K562 (cell line): Measurements from ENCODE around the gene CDNF. TPM values are rescaled to one million over a fixed set of nuclear protein-coding genes. Genes with fewer than 3 reads are reported as not detected.

ENCODE experiments used
- ATAC-seq: fragments of 200-7000 bp; cut with Tn5 transposase; 3 replicates; pipeline ENCODE4 v1.9.1; 2020; ENCODE audit warnings: moderate library complexity
- BruUV-seq: library from RNA; stranded (reverse); fragments of 400-500 nt; replicated peaks from 2 replicates; lab custom pipeline; 2021; lab: Mats Ljungman, UMichigan
- CTCF ChIA-PET: fragments of 300-600 bp; formaldehyde crosslinking; extraction: SDS; loops from one replicate; lab custom pipeline; 2021; ENCODE audit warnings: low intra/inter-chr PET ratio; lab: Yijun Ruan, JAX
- POLR2A ChIA-PET: fragments of 300-600, 350-650 bp; sonication (Branson Sonifier 250); formaldehyde crosslinking; extraction: SDS; loops from one replicate; lab custom pipeline; 2021; ENCODE audit warnings: antibody characterized with exemption, inconsistent platforms; lab: Yijun Ruan, JAX
- DNase-seq, 4 experiments: peaks; one replicate each; pipeline versions ENCODE4 v3.0.0 to v3.0.0-alpha.2; 2011 to 2018; ENCODE audit warnings: low spot score in 3 of 4, mixed read lengths in 3 of 4; ENCODE audit errors: extremely low read depth in 1 of 4
- FAIRE-seq: peaks from 2 replicates; lab custom pipeline; 2011; peaks lifted over from hg19 to GRCh38; lab: Jason Lieb, UNC
- H2AFZ ChIP-seq: 2 replicates; pipeline ENCODE4 v1.6.0; 2011; ENCODE audit warnings: low read depth, low read length, control low read depth, inconsistent platforms
- H3K27ac ChIP-seq: fragments of 200-600 bp; 3 replicates; pipeline ENCODE4 v1.8.0; 2011; ENCODE audit warnings: low read depth, mild to moderate bottlenecking, control low read depth, inconsistent platforms, low read length, moderate library complexity, mixed read lengths; ENCODE audit errors: extremely low read depth
- H3K27me3 ChIP-seq, 2 experiments: fragments of 300-600 bp in 1 of 2; 2 replicates in 1 of 2; 3 replicates in 1 of 2; pipeline versions ENCODE4 v1.6.0 to v1.8.0; 2011; ENCODE audit warnings: inconsistent platforms in 2 of 2, low read length in 2 of 2, mild to moderate bottlenecking in 1 of 2, mixed read lengths in 1 of 2, moderate library complexity in 1 of 2; ENCODE audit not compliant: control insufficient read depth in 2 of 2, insufficient read depth in 2 of 2
- H3K36me3 ChIP-seq: fragments of 300-600 bp; 3 replicates; pipeline ENCODE4 v1.8.0; 2011; ENCODE audit warnings: mild to moderate bottlenecking, low read length, inconsistent platforms; ENCODE audit not compliant: control insufficient read depth, insufficient read depth
- H3K4me1 ChIP-seq, 2 experiments: fragments of 200-600 bp in 1 of 2; replicated peaks in 1 of 2; 2 replicates in 1 of 2; 3 replicates in 1 of 2; pipeline versions ENCODE4 v1.5.1 to v1.8.0; 2011; ENCODE audit warnings: inconsistent platforms in 2 of 2, low read length in 2 of 2, mild to moderate bottlenecking in 1 of 2, mixed read lengths in 1 of 2, moderate library complexity in 1 of 2; ENCODE audit not compliant: control insufficient read depth in 2 of 2, insufficient read depth in 2 of 2
- H3K4me2 ChIP-seq: 2 replicates; pipeline ENCODE4 v1.6.1; 2011; ENCODE audit warnings: low read length, control low read depth, inconsistent platforms, mixed read lengths; ENCODE audit not compliant: insufficient read depth
- H3K4me3 ChIP-seq: fragments of 200-600 bp; sonication (generic), shearing (Covaris generic); 2 replicates; pipeline ENCODE4 v1.5.1; 2016; ENCODE audit warnings: control low read depth, inconsistent platforms
- H3K79me2 ChIP-seq: fragments of 200-600 bp; 3 replicates; pipeline ENCODE4 v1.8.0; 2011; ENCODE audit warnings: low read length, inconsistent platforms; ENCODE audit not compliant: control insufficient read depth, insufficient read depth
- H3K9ac ChIP-seq, 2 experiments: 2 replicates each; pipeline versions ENCODE4 v1.6.0 to v1.6.1; 2011; ENCODE audit warnings: low read depth in 2 of 2, low read length in 2 of 2, control low read depth in 1 of 2, inconsistent platforms in 1 of 2, mild to moderate bottlenecking in 1 of 2, mixed read lengths in 1 of 2; ENCODE audit not compliant: insufficient read depth in 1 of 2
- H3K9me1 ChIP-seq: one replicate; pipeline ENCODE4 v1.6.0; 2011; ENCODE audit warnings: inconsistent platforms, mild to moderate bottlenecking, low read length, moderate library complexity; ENCODE audit not compliant: control insufficient read depth, insufficient read depth
- H3K9me3 ChIP-seq: replicated peaks from 2 replicates; pipeline ENCODE4 v1.5.1; 2011; ENCODE audit warnings: low read depth, low read length, inconsistent platforms; ENCODE audit not compliant: control insufficient read depth, insufficient read depth
- H4K20me1 ChIP-seq: replicated peaks from 2 replicates; pipeline ENCODE4 v1.6.1; 2011; ENCODE audit warnings: low read length, inconsistent platforms, mixed read lengths; ENCODE audit not compliant: control insufficient read depth, insufficient read depth
- RAD51 ChIP-seq: fragments of 450-650 bp; IDR thresholded peaks from 2 replicates; pipeline ENCODE4 v1.7.1; 2016; ENCODE audit warnings: low read depth, mild to moderate bottlenecking, borderline replicate concordance
- TFE3 ChIP-seq: fragments of 450-650 bp; formaldehyde crosslinking; IDR thresholded peaks from 2 replicates; pipeline ENCODE4 v1.4.0; 2020; ENCODE audit warnings: mild to moderate bottlenecking, mixed read lengths
- USF1 ChIP-seq: sonication (generic); formaldehyde crosslinking; IDR thresholded peaks from 2 replicates; pipeline ENCODE4 v1.9.0; 2022; ENCODE audit warnings: mild to moderate bottlenecking, missing genetic modification reagents
- ZBTB40 ChIP-seq, 2 experiments: fragments of 450-650 bp in 1 of 2; sonication (generic) in 1 of 2; formaldehyde crosslinking in 1 of 2; IDR thresholded peaks; 2 replicates each; pipeline versions ENCODE4 v1.7.1 to v1.9.0; 2016 to 2022; ENCODE audit warnings: inconsistent platforms in 1 of 2, mild to moderate bottlenecking in 1 of 2, missing genetic modification reagents in 1 of 2
- WGBS: fragments of 100-300 bp; shearing (Covaris generic); methylation state at CpG from one replicate; pipeline ENCODE4 v1.1.6; 2016; ENCODE audit warnings: low coverage, mixed read lengths; ENCODE audit not compliant: insufficient coverage; ENCODE audit errors: missing lambda C conversion rate; 5-methylcytosine and 5-hydroxymethylcytosine counted together
- in situ Hi-C: fragments of 300-500 bp; cut with MboI; formaldehyde crosslinking; loops from 4 replicates; pipeline ENCODE4 v1.15.0; 2018; ENCODE audit warnings: inconsistent platforms, mixed read lengths
- intact Hi-C: fragments of 100-400 bp; cut with micrococcal nuclease; formaldehyde crosslinking; loops from 2 replicates; pipeline ENCODE4 v1.14.2; 2022
- polyA plus RNA-seq, 8 experiments: library from polyadenylated mRNA; depleted of rRNA in 4 of 8; stranded (reverse) in 5 of 8; unstranded in 3 of 8; fragments of >200 nt; fragmentation: Nextera tagmentation in 2 of 8; fragmentation: Illumina TruSeq in 1 of 8; extraction: Ambion mirVana in 2 of 8; extraction: Trizol in 1 of 8; gene quantifications; 2 replicates each; pipeline versions ENCODE4 v1.2.1 to v1.2.3, GENCODE V29; 2011 to 2014; ENCODE audit warnings: inconsistent platforms in 1 of 8, missing spikeins in 1 of 8
- total RNA-seq, 7 experiments: library from RNA; depleted of rRNA in 6 of 7; stranded (reverse); fragments of >200 nt in 6 of 7; fragmentation: Illumina TruSeq in 2 of 7; extraction: Trizol in 2 of 7; gene quantifications; 2 replicates each; pipeline versions ENCODE4 v1.2.1 to v1.2.3, GENCODE V29; 2011 to 2021; ENCODE audit warnings: low replicate concordance in 1 of 7

CDNF gene
- total and polyA plus RNA-seq, 9 of the 15 experiments (the other 6 are each of a cell fraction or from before 2014, with no cell fraction given) = 0.18 to 1.6 (median 0.61) TPM

GRCh38 chr10:14839305-14839695, 1.5 kb upstream of the CDNF start:
- peaks cover 50% of the 10 kb centered on the region for H3K36me3 ChIP-seq
- H3K9me3 ChIP-seq = no peaks in the 10 kb centered on the region
- no TSS peak for BruUV-seq
- FAIRE-seq (no peak), DNase-seq (peak in 1 of 4 experiments; percentile 31), ATAC-seq (0 out of 3 replicates have a peak, but pooled peaks have one; percentile 11)
- WGBS = 0% methylated on average over 11 of the region's 14 CpGs
- H3K4me3 ChIP-seq = peak overlapping the region; percentile 99
- no peaks in the 10 kb centered on the region for H3K27me3 ChIP-seq
- H3K4me2 ChIP-seq = peak overlapping the region; percentile 96
- H3K79me2 ChIP-seq = peaks cover 68% of the 10 kb centered on the region
- peaks cover 7% of the 10 kb centered on the region; the same call in 1 of the 2 replicates for H4K20me1 ChIP-seq
- in situ Hi-C loops = no loop called here
- ChIA-PET CTCF (interaction anchor here (0.6 kb wide), 1 partner anchor 39 kb away, joined by 3 read pairs; no protein-coding TSS in a partner anchor), POLR2A (interaction anchor here (0.8 to 2.7 kb wide), 4 partner anchors 9 to 114 kb away, joined by 3 to 20 read pairs (median 3); no protein-coding TSS in a partner anchor)
- intact Hi-C loops = loop anchor here (5.0 kb wide), 2 partner anchors 38 to 113 kb away; partner anchors contain the start of genes DCLRE1C and SUV39H2
- peaks cover 3 to 18% of the 10 kb centered on the region in 2 experiments; a peak in 3 of 5 replicates for H3K4me1 ChIP-seq
- H3K9me1 ChIP-seq = no peaks in the 10 kb centered on the region
- peak overlapping the region; percentile 98 to 99 for H3K9ac ChIP-seq
- peak overlapping the region; percentile 97 for H2AFZ ChIP-seq
- H3K27ac ChIP-seq = peak overlapping the region; percentile 96
- TF ChIP-seq RAD51 (peak; percentile 15; the same call in 1 of the 2 replicates), USF1 (peak; percentile 12; the same call in 1 of the 2 replicates), TFE3 (CRISPR knock-in tag) (peak; percentile 40; the same call in 1 of the 2 replicates), ZBTB40 (IDR thresholded peaks at IDR 0.05) (peak; percentile 33; the same call in 1 of the 2 replicates), ZBTB40 (CRISPR knock-in tag; IDR thresholded peaks at IDR 0.05) (no peak)
